Liver (tissue), 3 donors: Measurements from ENCODE around the gene TAF11L12.
"Not testable (repeated sequence)": the region's sequence is repeated elsewhere in the genome, so short reads cannot be mapped to it uniquely, and the experiment has no call there.

Source experiments
- ATF3 ChIP-seq: IDR thresholded peaks from 2 replicates; pipeline ENCODE4 v1.6.1; 2016; ENCODE audit warnings: antibody characterized with exemption
- MAX ChIP-seq: IDR thresholded peaks from 2 replicates; pipeline ENCODE4 v1.6.1; 2016; ENCODE audit warnings: antibody characterized with exemption
- RAD21 ChIP-seq, 2 donors: IDR thresholded peaks; 2 replicates each; pipeline ENCODE4 v1.6.1; 2016; ENCODE audit warnings: antibody characterized with exemption in 2 of 2, mild to moderate bottlenecking in 2 of 2
- RXRA ChIP-seq, 2 donors: IDR thresholded peaks; 2 replicates each; pipeline ENCODE4 v1.6.1; 2017 to 2018; ENCODE audit warnings: antibody characterized with exemption in 2 of 2, mild to moderate bottlenecking in 1 of 2
- SP1 ChIP-seq: IDR thresholded peaks from 2 replicates; pipeline ENCODE4 v1.6.1; 2018; ENCODE audit warnings: antibody characterized with exemption, mild to moderate bottlenecking
- TAF1 ChIP-seq: conservative IDR thresholded peaks from 2 replicates; pipeline ENCODE4 v1.6.1; 2016; ENCODE audit warnings: antibody characterized with exemption, mild to moderate bottlenecking
- TF ChIP-seq, protein P1 (sequence below): fragments of 150-350 bp; IDR thresholded peaks from 2 replicates; pipeline ENCODE4 v1.5.1; 2017; ENCODE audit warnings: improper control_type of control experiment, low read depth, low read length; ENCODE audit not compliant: missing input control
- donor health status: healthy.
- donor health status: healthy.

- TF ChIP-seq, protein P1, sequence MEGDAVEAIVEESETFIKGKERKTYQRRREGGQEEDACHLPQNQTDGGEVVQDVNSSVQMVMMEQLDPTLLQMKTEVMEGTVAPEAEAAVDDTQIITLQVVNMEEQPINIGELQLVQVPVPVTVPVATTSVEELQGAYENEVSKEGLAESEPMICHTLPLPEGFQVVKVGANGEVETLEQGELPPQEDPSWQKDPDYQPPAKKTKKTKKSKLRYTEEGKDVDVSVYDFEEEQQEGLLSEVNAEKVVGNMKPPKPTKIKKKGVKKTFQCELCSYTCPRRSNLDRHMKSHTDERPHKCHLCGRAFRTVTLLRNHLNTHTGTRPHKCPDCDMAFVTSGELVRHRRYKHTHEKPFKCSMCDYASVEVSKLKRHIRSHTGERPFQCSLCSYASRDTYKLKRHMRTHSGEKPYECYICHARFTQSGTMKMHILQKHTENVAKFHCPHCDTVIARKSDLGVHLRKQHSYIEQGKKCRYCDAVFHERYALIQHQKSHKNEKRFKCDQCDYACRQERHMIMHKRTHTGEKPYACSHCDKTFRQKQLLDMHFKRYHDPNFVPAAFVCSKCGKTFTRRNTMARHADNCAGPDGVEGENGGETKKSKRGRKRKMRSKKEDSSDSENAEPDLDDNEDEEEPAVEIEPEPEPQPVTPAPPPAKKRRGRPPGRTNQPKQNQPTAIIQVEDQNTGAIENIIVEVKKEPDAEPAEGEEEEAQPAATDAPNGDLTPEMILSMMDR, result not testable (repeated sequence)
- TF ChIP-seq MAX; SP1; TAF1; ATF3; RXRA (IDR thresholded peaks at IDR 0.05); RAD21 (IDR thresholded peaks at IDR 0.05): not testable (repeated sequence)
These were observed 6.3 kb upstream of the TAF11L12 start, which contains the start of gene TAF11L11 for GRCh38 chr5:17603880-17604279.
